ENCODE results near the gene GMEB2. TPM values are rescaled to one million over a fixed set of nuclear protein-coding genes. Genes with fewer than 3 reads are reported as not detected.

Gene GMEB2
- polyA plus RNA-seq, 1 of the 3 experiments (the other 2 are of a cell fraction), result 6.5 TPM

- no peak for TF ChIP-seq CTCF (IDR thresholded peaks at IDR 0.05)
- TF ChIP-seq SIN3A (IDR thresholded peaks at IDR 0.05; ENCODE audit: borderline replicate concordance, low read depth, low read length), result no peak
- TF ChIP-seq SMC3 (IDR thresholded peaks at IDR 0.05; ENCODE audit: low read depth, low read length), result no peak
- no peak for TF ChIP-seq ZBTB33 (IDR thresholded peaks at IDR 0.05; ENCODE audit: borderline replicate concordance, low read depth)
- TF ChIP-seq NFIC (IDR thresholded peaks at IDR 0.05; ENCODE audit: borderline replicate concordance), result no peak
Observed at GRCh38 chr20:63585616-63586565, 41.0 kb downstream of the GMEB2 start (continued).

GRCh38 chr20:63582382-63583063 is 44.4 kb downstream of the GMEB2 start:
- no peaks in the 10 kb centered on the region for H3K79me2 ChIP-seq (ENCODE audit: insufficient read depth)
- H3F3A ChIP-seq (replicated peaks; ENCODE audit: insufficient read depth), result peaks cover 5% of the 10 kb centered on the region
- H3K27me3 ChIP-seq (ENCODE audit: insufficient read depth), result no peaks in the 10 kb centered on the region
- peaks cover 0 to 12% of the 10 kb centered on the region in 2 experiments; a peak in 1 of 4 replicates for H3K4me1 ChIP-seq (ENCODE audit: control insufficient read depth in 1 of 2, insufficient read depth in 2 of 2, low read depth in 1 of 2, low read length in 1 of 2)
- 84% methylated on average over 23 of the region's 23 CpGs for WGBS (ENCODE audit: low lambda C conversion rate)
- H3K9me2 ChIP-seq, result no peaks in the 10 kb centered on the region
- DNase-seq, result no peak
- CTCF ChIA-PET, result interaction anchor here (0.9 to 2.2 kb wide), 5 partner anchors 9 to 44 kb away, joined by 3 to 7 read pairs (median 3); no protein-coding TSS in a partner anchor
- H2AFZ ChIP-seq (ENCODE audit: low read depth), result no peak overlapping the region
- H3K36me3 ChIP-seq (replicated peaks in 1 of 2; ENCODE audit: control insufficient read depth in 1 of 2, insufficient read depth in 2 of 2, low read length in 1 of 2), result no peaks in the 10 kb centered on the region
- H3K4me3 ChIP-seq (ENCODE audit: low read depth in 2 of 2, low read length in 1 of 2), result no peak overlapping the region
- no peaks in the 10 kb centered on the region for H3K9me3 ChIP-seq
- H3K9ac ChIP-seq, result no peak overlapping the region
- no peak overlapping the region for H3K27ac ChIP-seq (ENCODE audit: low read depth in 2 of 2, low read length in 1 of 2)
- no peak overlapping the region for H3K4me2 ChIP-seq
- no peaks in the 10 kb centered on the region for H4K20me1 ChIP-seq (ENCODE audit: insufficient read depth)
- POLR2A ChIA-PET, result no interaction called here
- no peak for TF ChIP-seq FOXJ3 (CRISPR knock-in tag; IDR thresholded peaks at IDR 0.05)
- no peak for TF ChIP-seq CHD2 (IDR thresholded peaks at IDR 0.05; ENCODE audit: low read length, partially characterized antibody)
- TF ChIP-seq REST (IDR thresholded peaks at IDR 0.05; ENCODE audit: low read depth, low read length), result no peak
- no peak for TF ChIP-seq TAF1 (IDR thresholded peaks at IDR 0.05; ENCODE audit: borderline replicate concordance, low read depth, low read length)
- TF ChIP-seq MXI1 (IDR thresholded peaks at IDR 0.05; ENCODE audit: low read depth, low read length), result no peak
- no peak for TF ChIP-seq EZH2phosphoT487 (IDR thresholded peaks at IDR 0.05; ENCODE audit: borderline replicate concordance, low read depth)
- TF ChIP-seq MAX (IDR thresholded peaks at IDR 0.05; ENCODE audit: low read depth), result no peak
- TF ChIP-seq RAD21 (IDR thresholded peaks at IDR 0.05; ENCODE audit: low read length), result no peak
- TF ChIP-seq EP300 (IDR thresholded peaks at IDR 0.05; ENCODE audit: borderline replicate concordance in 1 of 2, low read depth in 1 of 2, low read length in 1 of 2), result no peak
- TF ChIP-seq USF1 (IDR thresholded peaks at IDR 0.05; ENCODE audit: borderline replicate concordance, low read depth), result no peak
- no peak for TF ChIP-seq SMC3 (IDR thresholded peaks at IDR 0.05; ENCODE audit: low read depth, low read length)
- TF ChIP-seq ELF1 (IDR thresholded peaks at IDR 0.05), result no peak
- no peak for TF ChIP-seq TCF12 (IDR thresholded peaks at IDR 0.05)
- TF ChIP-seq FOSL2 (IDR thresholded peaks at IDR 0.05; ENCODE audit: borderline replicate concordance, low read depth), result no peak
